Smooth muscle cell (in vitro differentiated cells): ENCODE results near the gene CLCN1. TPM values are rescaled to one million over a fixed set of nuclear protein-coding genes. Genes with fewer than 3 reads are reported as not detected.

Source experiments
- DNase-seq: peaks from one replicate; lab custom pipeline; 2025; ENCODE audit not compliant: unreplicated experiment; lab: John Stamatoyannopoulos, UW
- H2AFZ ChIP-seq: fragments of 200-600 bp; sonication (generic); 2 replicates; pipeline ENCODE4 v1.6.0; 2016; ENCODE audit warnings: antibody characterized with exemption, low read depth, mild to moderate bottlenecking
- H3F3A ChIP-seq: fragments of 200-600 bp; sonication (generic); 2 replicates; pipeline ENCODE4 v1.6.0; 2017; ENCODE audit warnings: antibody characterized with exemption, low read depth
- H3K27ac ChIP-seq: fragments of 200-600 bp; sonication (generic); 2 replicates; pipeline ENCODE4 v1.5.1; 2016; ENCODE audit warnings: low read depth, mild to moderate bottlenecking
- H3K27me3 ChIP-seq: fragments of 200-600 bp; sonication (generic); 2 replicates; pipeline ENCODE4 v1.6.1; 2016; ENCODE audit warnings: low read depth, mild to moderate bottlenecking
- H3K36me3 ChIP-seq: fragments of 200-600 bp; sonication (generic); 2 replicates; pipeline ENCODE4 v1.5.1; 2016; ENCODE audit warnings: low read depth
- H3K4me1 ChIP-seq: fragments of 200-600 bp; sonication (generic); 2 replicates; pipeline ENCODE4 v1.5.1; 2016; ENCODE audit warnings: low read depth
- H3K4me2 ChIP-seq: fragments of 200-600 bp; sonication (generic); 2 replicates; pipeline ENCODE4 v1.6.0; 2016; ENCODE audit warnings: mild to moderate bottlenecking
- H3K4me3 ChIP-seq: fragments of 200-600 bp; sonication (generic); 2 replicates; pipeline ENCODE4 v1.5.1; 2016; ENCODE audit warnings: mild to moderate bottlenecking
- H3K79me2 ChIP-seq: fragments of 200-600 bp; sonication (generic); 2 replicates; pipeline ENCODE4 v1.6.0; 2016; ENCODE audit warnings: low read depth, mild to moderate bottlenecking
- H3K9ac ChIP-seq: fragments of 200-600 bp; sonication (generic); 2 replicates; pipeline ENCODE4 v1.6.0; 2016; ENCODE audit warnings: low read depth
- H3K9me3 ChIP-seq: fragments of 200-600 bp; sonication (generic); replicated peaks from 2 replicates; pipeline ENCODE4 v1.5.1; 2016; ENCODE audit warnings: low read depth
- H4K20me1 ChIP-seq: fragments of 200-600 bp; sonication (generic); 2 replicates; pipeline ENCODE4 v1.6.0; 2016; ENCODE audit warnings: low read depth
- CTCF ChIP-seq: fragments of 200-600 bp; sonication (generic); IDR thresholded peaks from 2 replicates; pipeline ENCODE4 v1.5.1; 2017; ENCODE audit warnings: borderline replicate concordance, mild to moderate bottlenecking, antibody characterized with exemption; ENCODE audit not compliant: insufficient read depth, poor library complexity, severe bottlenecking
- WGBS: methylation state at CpG from one replicate; pipeline ENCODE4 v1.1.7; 2016; ENCODE audit warnings: low lambda C conversion rate; 5-methylcytosine and 5-hydroxymethylcytosine counted together
- polyA plus RNA-seq: library from polyadenylated mRNA; unstranded; fragments of >200 nt; fragmentation: Nextera tagmentation; extraction: Ambion mirVana; gene quantifications from 2 replicates; pipeline ENCODE4 v1.2.1, GENCODE V29; 2016
- total RNA-seq: library from RNA; depleted of rRNA; stranded (reverse); fragments of >200 nt; gene quantifications from 2 replicates; pipeline ENCODE4 v1.2.3, GENCODE V29; 2014

The CLCN1 gene
- total and polyA plus RNA-seq, 2 experiments from 2014 or later, result not detected

GRCh38 chr7:143355450-143356385 is 39.8 kb downstream of the CLCN1 start:
- Histone ChIP-seq H3K9me3 (no peaks in the 10 kb centered on the region), H3K36me3 (no peaks in the 10 kb centered on the region), H3K4me1 (peaks cover 15% of the 10 kb centered on the region), H3K4me2 (no peak overlapping the region), H3K27ac (no peak overlapping the region), H4K20me1 (no peaks in the 10 kb centered on the region), H3K9ac (no peak overlapping the region), H3F3A (no peaks in the 10 kb centered on the region), H3K27me3 (peaks cover 16% of the 10 kb centered on the region), H3K79me2 (no peaks in the 10 kb centered on the region), H3K4me3 (no peak overlapping the region), H2AFZ (no peak overlapping the region)
- WGBS, result 91% methylated on average over 16 of the region's 16 CpGs
- DNase-seq, result no peak
- no peak for TF ChIP-seq CTCF

GRCh38 chr7:143356414-143357050 is 40.6 kb downstream of the CLCN1 start:
- peaks cover 15% of the 10 kb centered on the region for H3K4me1 ChIP-seq
- no peak overlapping the region for H2AFZ ChIP-seq
- TF ChIP-seq CTCF, result no peak
- H3K4me3 ChIP-seq, result no peak overlapping the region
- H3F3A ChIP-seq, result no peaks in the 10 kb centered on the region
- no peaks in the 10 kb centered on the region for H3K9me3 ChIP-seq
- no peak for DNase-seq
- H3K4me2 ChIP-seq, result no peak overlapping the region
- WGBS, result 87% methylated on average over 13 of the region's 13 CpGs
- no peak overlapping the region for H3K27ac ChIP-seq
- peaks cover 24% of the 10 kb centered on the region for H3K27me3 ChIP-seq
- H3K9ac ChIP-seq, result no peak overlapping the region
- no peaks in the 10 kb centered on the region for H3K79me2 ChIP-seq
- H4K20me1 ChIP-seq, result no peaks in the 10 kb centered on the region
- no peaks in the 10 kb centered on the region for H3K36me3 ChIP-seq

GRCh38 chr7:143358626-143359025 is 42.7 kb downstream of the CLCN1 start:
- H3K27me3 ChIP-seq, result peaks cover 43% of the 10 kb centered on the region
- no peak overlapping the region for H3K9ac ChIP-seq
- WGBS, result 93% methylated on average over 12 of the region's 12 CpGs
- no peaks in the 10 kb centered on the region for H3K4me1 ChIP-seq
- H2AFZ ChIP-seq, result no peak overlapping the region
- no peak for DNase-seq
- no peaks in the 10 kb centered on the region for H4K20me1 ChIP-seq
- no peaks in the 10 kb centered on the region for H3F3A ChIP-seq
- no peaks in the 10 kb centered on the region for H3K79me2 ChIP-seq
- no peaks in the 10 kb centered on the region for H3K36me3 ChIP-seq
- no peaks in the 10 kb centered on the region for H3K9me3 ChIP-seq
- H3K4me3 ChIP-seq, result no peak overlapping the region
- no peak for TF ChIP-seq CTCF
- no peak overlapping the region for H3K27ac ChIP-seq
- H3K4me2 ChIP-seq, result no peak overlapping the region
